HepG2 (cell line): Measurements from ENCODE around the gene CEP43. TPM values are rescaled to one million over a fixed set of nuclear protein-coding genes. Genes with fewer than 3 reads are reported as not detected.
A peak's percentile ranks its signal among the peaks of the same experiment; 100 is the strongest.

Source experiments
- AKAP8 ChIP-seq: sonication (generic); formaldehyde crosslinking; IDR thresholded peaks from 2 replicates; pipeline ENCODE4 v1.5.1; 2020; ENCODE audit warnings: mild to moderate bottlenecking, missing genetic modification reagents
- ARID4A ChIP-seq: sonication (generic); formaldehyde crosslinking; IDR thresholded peaks from 2 replicates; pipeline ENCODE4 v1.5.0; 2020; ENCODE audit warnings: mild to moderate bottlenecking, missing genetic modification reagents, borderline replicate concordance
- ATF3 ChIP-seq: sonication (generic); formaldehyde crosslinking; IDR thresholded peaks from 2 replicates; pipeline ENCODE4 v1.4.0; 2020; ENCODE audit warnings: missing genetic modification reagents
- BHLHE40 ChIP-seq: IDR thresholded peaks from 2 replicates; pipeline ENCODE4 v1.6.1; 2011; ENCODE audit warnings: low read length, improper control_type of control experiment
- IRF2 ChIP-seq: IDR thresholded peaks from 2 replicates; pipeline ENCODE4 v1.6.1; 2018; ENCODE audit warnings: missing genetic modification reagents, missing compliant biosample characterization
- NFE2L2 ChIP-seq: fragments of 150-350 bp; IDR thresholded peaks from 2 replicates; pipeline ENCODE4 v1.6.1; 2014; ENCODE audit warnings: low read length
- NFYC ChIP-seq: IDR thresholded peaks from 2 replicates; pipeline ENCODE4 v1.6.1; 2016; ENCODE audit warnings: missing genetic modification reagents, missing compliant biosample characterization
- RFX1 ChIP-seq: fragments of 450-650 bp; IDR thresholded peaks from 2 replicates; pipeline ENCODE4 v1.6.1; 2017
- SIN3A ChIP-seq: IDR thresholded peaks from 2 replicates; pipeline ENCODE4 v1.6.1; 2011; ENCODE audit warnings: low read depth, mild to moderate bottlenecking, control low read depth, low read length, borderline replicate concordance
- ZNF574 ChIP-seq: sonication (generic); formaldehyde crosslinking; IDR thresholded peaks from 2 replicates; pipeline ENCODE4 v1.4.0; 2020; ENCODE audit warnings: missing genetic modification reagents
- ZNF576 ChIP-seq: sonication (generic); formaldehyde crosslinking; IDR thresholded peaks from 2 replicates; pipeline ENCODE4 v1.4.0; 2020; ENCODE audit warnings: mild to moderate bottlenecking, missing genetic modification reagents
- ZNF704 ChIP-seq: sonication (generic); formaldehyde crosslinking; IDR thresholded peaks from 2 replicates; pipeline ENCODE4 v1.8.1; 2023; ENCODE audit warnings: mild to moderate bottlenecking, inconsistent platforms, moderate library complexity, missing genetic modification reagents, borderline replicate concordance
- ZNF883 ChIP-seq: sonication (generic); formaldehyde crosslinking; IDR thresholded peaks from 2 replicates; pipeline ENCODE4 v1.5.1; 2020; ENCODE audit warnings: mild to moderate bottlenecking, missing genetic modification reagents; ENCODE audit errors: not compliant biosample characterization
- polyA plus RNA-seq, 8 experiments: library from polyadenylated mRNA; depleted of rRNA in 3 of 8; stranded (reverse) in 7 of 8; unstranded in 1 of 8; fragments of >200 nt; fragmentation: Illumina TruSeq in 4 of 8; extraction: Trizol in 4 of 8; gene quantifications; 2 replicates each; pipeline versions ENCODE4 v1.2.1 to v1.2.3, GENCODE V29; 2011 to 2016; ENCODE audit warnings: low read depth in 4 of 8, missing spikeins in 1 of 8, mixed read lengths in 1 of 8; ENCODE audit not compliant: insufficient read depth in 1 of 8
- total RNA-seq, 5 experiments: library from RNA; depleted of rRNA; stranded (reverse); fragments of >200 nt; fragmentation: Illumina TruSeq; extraction: Trizol; gene quantifications; 2 replicates each; pipeline ENCODE4 v1.2.3, GENCODE V29; 2016; ENCODE audit warnings: low read depth in 1 of 5

The CEP43 gene
- total and polyA plus RNA-seq, 2 of the 13 experiments (the other 11 are each of a cell fraction or from before 2014, with no cell fraction given), result 29.3 to 73.9 TPM

- TF ChIP-seq ARID4A (CRISPR knock-in tag), result peak; percentile 99
- TF ChIP-seq NFYC (CRISPR knock-in tag), result peak; percentile 7
- TF ChIP-seq ZNF574 (CRISPR knock-in tag), result peak; percentile 79
- peak; percentile 36; the same call in 1 of the 2 replicates for TF ChIP-seq IRF2
- TF ChIP-seq ZNF576 (CRISPR knock-in tag), result peak; percentile 86; the same call in 1 of the 2 replicates
- no peak for TF ChIP-seq NFE2L2
- peak; percentile 62 for TF ChIP-seq ATF3 (CRISPR knock-in tag)
- TF ChIP-seq ZNF883 (CRISPR knock-in tag), result no peak
- TF ChIP-seq RFX1, result peak; percentile 91
- peak; percentile 80; the same call in 1 of the 2 replicates for TF ChIP-seq SIN3A
- TF ChIP-seq AKAP8 (CRISPR knock-in tag), result peak; percentile 94
- TF ChIP-seq ZNF704, result peak; percentile 62; the same call in 1 of the 2 replicates
- TF ChIP-seq BHLHE40, result 0 out of 2 replicates have a peak, but pooled peaks have one; percentile 5
These were observed at the start of gene CEP43 (continued) for GRCh38 chr6:166999145-166999883.
